Vagina (tissue), 2 donors: Measurements from ENCODE around the gene RBP2.

Experiments used
- CTCF ChIP-seq, 3 experiments: fragments of 450-650 bp in 2 of 3; fragments of 200-600 bp in 1 of 3; sonication (generic) in 1 of 3; IDR thresholded peaks; one replicate each; pipeline ENCODE4 v1.5.1; 2017 to 2019; ENCODE audit warnings: antibody characterized with exemption in 3 of 3, mild to moderate bottlenecking in 2 of 3, moderate library complexity in 2 of 3
- POLR2AphosphoS5 ChIP-seq, 2 donors: sonication (generic); formaldehyde crosslinking; IDR thresholded peaks; one replicate each; pipeline ENCODE4 v1.9.0; 2017; ENCODE audit warnings: antibody characterized with exemption in 2 of 2, mild to moderate bottlenecking in 2 of 2, low read depth in 1 of 2; ENCODE audit not compliant: insufficient read depth in 1 of 2

- TF ChIP-seq POLR2AphosphoS5 (IDR thresholded peaks at IDR 0.05; ENCODE audit: insufficient read depth in 1 of 2, low read depth in 1 of 2): no peak
- TF ChIP-seq CTCF (IDR thresholded peaks at IDR 0.05): no peak
Measured at GRCh38 chr3:139444446-139444845, 31.9 kb downstream of the RBP2 start.
